ENCODE measurements around the gene SLC4A11.

GRCh38 chr20:3277686-3278465 is 38.9 kb upstream of the SLC4A11 start:
- TF ChIP-seq NFXL1 (IDR thresholded peaks at IDR 0.05; ENCODE audit: borderline replicate concordance) (no peak), RAD21 (IDR thresholded peaks at IDR 0.05; ENCODE audit: insufficient read depth, low read depth, low read length) (no peak), IKZF1 (conservative IDR thresholded peaks at IDR 0.05) (no peak), POLR2A (IDR thresholded peaks at IDR 0.05; ENCODE audit: low read depth, low read length) (no peak), KDM1A (IDR thresholded peaks at IDR 0.05; ENCODE audit: borderline replicate concordance) (no peak), PML (IDR thresholded peaks at IDR 0.05; ENCODE audit: low read length) (no peak), PBX3 (IDR thresholded peaks at IDR 0.05; ENCODE audit: insufficient replicate concordance, low read depth, low read length) (no peak), EP300 (IDR thresholded peaks at IDR 0.05; ENCODE audit: borderline replicate concordance in 1 of 2, control insufficient read depth in 1 of 2, low read depth in 2 of 2, low read length in 2 of 2) (no peak), HDAC6 (IDR thresholded peaks at IDR 0.05; ENCODE audit: unreplicated experiment) (no peak), POLR2AphosphoS5 (IDR thresholded peaks at IDR 0.05; ENCODE audit: low read length) (no peak)
- TF ChIP-seq, protein P1, sequence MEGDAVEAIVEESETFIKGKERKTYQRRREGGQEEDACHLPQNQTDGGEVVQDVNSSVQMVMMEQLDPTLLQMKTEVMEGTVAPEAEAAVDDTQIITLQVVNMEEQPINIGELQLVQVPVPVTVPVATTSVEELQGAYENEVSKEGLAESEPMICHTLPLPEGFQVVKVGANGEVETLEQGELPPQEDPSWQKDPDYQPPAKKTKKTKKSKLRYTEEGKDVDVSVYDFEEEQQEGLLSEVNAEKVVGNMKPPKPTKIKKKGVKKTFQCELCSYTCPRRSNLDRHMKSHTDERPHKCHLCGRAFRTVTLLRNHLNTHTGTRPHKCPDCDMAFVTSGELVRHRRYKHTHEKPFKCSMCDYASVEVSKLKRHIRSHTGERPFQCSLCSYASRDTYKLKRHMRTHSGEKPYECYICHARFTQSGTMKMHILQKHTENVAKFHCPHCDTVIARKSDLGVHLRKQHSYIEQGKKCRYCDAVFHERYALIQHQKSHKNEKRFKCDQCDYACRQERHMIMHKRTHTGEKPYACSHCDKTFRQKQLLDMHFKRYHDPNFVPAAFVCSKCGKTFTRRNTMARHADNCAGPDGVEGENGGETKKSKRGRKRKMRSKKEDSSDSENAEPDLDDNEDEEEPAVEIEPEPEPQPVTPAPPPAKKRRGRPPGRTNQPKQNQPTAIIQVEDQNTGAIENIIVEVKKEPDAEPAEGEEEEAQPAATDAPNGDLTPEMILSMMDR (IDR thresholded peaks at IDR 0.05 in 2 of 3, conservative IDR thresholded peaks at IDR 0.05 in 1 of 3; ENCODE audit: control insufficient read depth in 2 of 3, extremely low read depth in 1 of 3, insufficient read depth in 1 of 3, low read depth in 3 of 3, low read length in 3 of 3) = no peak
- TF ChIP-seq, protein P2, sequence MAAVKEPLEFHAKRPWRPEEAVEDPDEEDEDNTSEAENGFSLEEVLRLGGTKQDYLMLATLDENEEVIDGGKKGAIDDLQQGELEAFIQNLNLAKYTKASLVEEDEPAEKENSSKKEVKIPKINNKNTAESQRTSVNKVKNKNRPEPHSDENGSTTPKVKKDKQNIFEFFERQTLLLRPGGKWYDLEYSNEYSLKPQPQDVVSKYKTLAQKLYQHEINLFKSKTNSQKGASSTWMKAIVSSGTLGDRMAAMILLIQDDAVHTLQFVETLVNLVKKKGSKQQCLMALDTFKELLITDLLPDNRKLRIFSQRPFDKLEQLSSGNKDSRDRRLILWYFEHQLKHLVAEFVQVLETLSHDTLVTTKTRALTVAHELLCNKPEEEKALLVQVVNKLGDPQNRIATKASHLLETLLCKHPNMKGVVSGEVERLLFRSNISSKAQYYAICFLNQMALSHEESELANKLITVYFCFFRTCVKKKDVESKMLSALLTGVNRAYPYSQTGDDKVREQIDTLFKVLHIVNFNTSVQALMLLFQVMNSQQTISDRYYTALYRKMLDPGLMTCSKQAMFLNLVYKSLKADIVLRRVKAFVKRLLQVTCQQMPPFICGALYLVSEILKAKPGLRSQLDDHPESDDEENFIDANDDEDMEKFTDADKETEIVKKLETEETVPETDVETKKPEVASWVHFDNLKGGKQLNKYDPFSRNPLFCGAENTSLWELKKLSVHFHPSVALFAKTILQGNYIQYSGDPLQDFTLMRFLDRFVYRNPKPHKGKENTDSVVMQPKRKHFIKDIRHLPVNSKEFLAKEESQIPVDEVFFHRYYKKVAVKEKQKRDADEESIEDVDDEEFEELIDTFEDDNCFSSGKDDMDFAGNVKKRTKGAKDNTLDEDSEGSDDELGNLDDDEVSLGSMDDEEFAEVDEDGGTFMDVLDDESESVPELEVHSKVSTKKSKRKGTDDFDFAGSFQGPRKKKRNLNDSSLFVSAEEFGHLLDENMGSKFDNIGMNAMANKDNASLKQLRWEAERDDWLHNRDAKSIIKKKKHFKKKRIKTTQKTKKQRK (IDR thresholded peaks at IDR 0.05; ENCODE audit: low read depth, low read length) = no peak

All from GM12878 (cell line).